Activated CD4-positive, alpha-beta memory T cell treated with anti-CD3 and anti-CD28 coated beads, Interleukin-2, amount 10 ng/mL, durations not matched to agents 7 days and 5 days (primary cell): ENCODE results near the gene SGMS1. TPM values are rescaled to one million over a fixed set of nuclear protein-coding genes. Genes with fewer than 3 reads are reported as not detected.

Source experiments
- CTCF ChIA-PET: fragments of 350-600 bp; sonication (Branson Sonifier 250); formaldehyde crosslinking; loops from one replicate; lab custom pipeline; 2021; ENCODE audit warnings: antibody characterized with exemption, inconsistent platforms; lab: Charles Lee
- POLR2A ChIA-PET: fragments of 350-600 bp; sonication (Branson Sonifier 250); formaldehyde crosslinking; loops from one replicate; lab custom pipeline; 2021; ENCODE audit warnings: antibody characterized with exemption; lab: Charles Lee
- DNase-seq: peaks from one replicate; pipeline ENCODE4 v3.0.0-alpha.2; 2020
- H3K27ac Mint-ChIP-seq: one replicate; pipeline ENCODE4 v1.8.0; 2021; ENCODE audit warnings: mild to moderate bottlenecking, mixed read lengths
- H3K27me3 Mint-ChIP-seq: one replicate; pipeline ENCODE4 v1.8.0; 2021; ENCODE audit warnings: mixed read lengths
- H3K36me3 Mint-ChIP-seq: one replicate; pipeline ENCODE4 v1.8.0; 2021; ENCODE audit warnings: low read depth, mixed read lengths
- H3K4me1 Mint-ChIP-seq: one replicate; pipeline ENCODE4 v1.8.0; 2021; ENCODE audit warnings: mixed read lengths
- H3K4me3 Mint-ChIP-seq: one replicate; pipeline ENCODE4 v1.8.0; 2021; ENCODE audit warnings: mild to moderate bottlenecking, mixed read lengths
- H3K9me3 Mint-ChIP-seq: one replicate; pipeline ENCODE4 v1.8.0; 2021; ENCODE audit warnings: mixed read lengths
- total RNA-seq, 2 experiments: library from RNA; stranded (reverse); gene quantifications; one replicate each; pipeline ENCODE4 v1.2.3, GENCODE V29; 2021

Gene SGMS1
- total RNA-seq, 2 experiments from 2014 or later, result 18.9 to 19.9 TPM

DNA sequence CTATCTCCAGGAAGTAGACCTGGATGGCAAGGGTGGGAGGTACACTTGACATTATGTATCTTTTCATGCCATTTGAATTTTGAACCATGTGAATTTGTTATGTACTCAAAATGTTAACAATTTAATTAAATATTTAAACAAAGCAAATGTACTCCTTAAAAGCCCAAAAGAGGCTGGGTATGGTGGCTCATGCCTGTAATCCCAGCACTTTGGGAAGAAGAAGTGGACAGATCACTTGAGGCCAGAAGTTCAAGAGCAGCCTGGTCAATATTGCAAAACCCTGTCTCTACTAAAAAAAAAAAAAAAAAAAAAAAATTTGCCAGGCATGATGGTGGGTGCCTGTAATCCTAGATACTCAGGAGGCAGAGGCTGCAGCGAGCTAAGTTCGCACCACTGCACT is 235.6 kb downstream of the SGMS1 start:
- no peaks in the 10 kb centered on the region for H3K9me3 Mint-ChIP-seq
- CTCF ChIA-PET, result interaction anchor here (0.7 to 1.3 kb wide), 2 partner anchors 20 to 1034 kb away, joined by 3 read pairs; no protein-coding TSS in a partner anchor
- no peak overlapping the region for H3K4me3 Mint-ChIP-seq
- no peak for DNase-seq
- no peak overlapping the region for H3K27ac Mint-ChIP-seq
- peaks cover 12% of the 10 kb centered on the region for H3K36me3 Mint-ChIP-seq
- POLR2A ChIA-PET, result no interaction called here
- H3K4me1 Mint-ChIP-seq, result peaks cover 13% of the 10 kb centered on the region
- H3K27me3 Mint-ChIP-seq, result no peaks in the 10 kb centered on the region

- peaks cover 9% of the 10 kb centered on the region for H3K36me3 Mint-ChIP-seq
- CTCF ChIA-PET, result interaction anchor here (1.3 kb wide), 1 partner anchor 20 kb away, joined by 3 read pairs; no protein-coding TSS in a partner anchor
- POLR2A ChIA-PET, result no interaction called here
These were observed 236.1 kb downstream of the SGMS1 start for GRCh38 chr10:50387732-50388073.

GRCh38 chr10:50387007-50387731 is 236.6 kb downstream of the SGMS1 start:
- no peaks in the 10 kb centered on the region for H3K27me3 Mint-ChIP-seq
- H3K4me1 Mint-ChIP-seq, result peaks cover 11% of the 10 kb centered on the region
- H3K4me3 Mint-ChIP-seq, result no peak overlapping the region
- ChIA-PET CTCF (interaction anchor here (1.3 to 1.9 kb wide), 2 partner anchors 13 to 19 kb away, joined by 3 to 5 read pairs; no protein-coding TSS in a partner anchor), POLR2A (interaction anchor here (1.3 kb wide), 1 partner anchor 31 kb away, joined by 5 read pairs; no protein-coding TSS in a partner anchor)
- H3K9me3 Mint-ChIP-seq, result no peaks in the 10 kb centered on the region
- H3K27ac Mint-ChIP-seq, result no peak overlapping the region
- no peak for DNase-seq
- peaks cover 9% of the 10 kb centered on the region for H3K36me3 Mint-ChIP-seq

More at GRCh38 chr10:50387732-50388073, 236.1 kb downstream of the SGMS1 start:
- no peak for DNase-seq
- Mint-ChIP-seq H3K9me3 (no peaks in the 10 kb centered on the region), H3K27ac (no peak overlapping the region), H3K4me3 (no peak overlapping the region), H3K27me3 (no peaks in the 10 kb centered on the region), H3K4me1 (peaks cover 11% of the 10 kb centered on the region)

GRCh38 chr10:50385624-50386023 is 238.1 kb downstream of the SGMS1 start:
- H3K9me3 Mint-ChIP-seq, result no peaks in the 10 kb centered on the region
- no peak overlapping the region for H3K27ac Mint-ChIP-seq
- H3K4me3 Mint-ChIP-seq, result no peak overlapping the region
- peaks cover 8% of the 10 kb centered on the region for H3K36me3 Mint-ChIP-seq
- H3K27me3 Mint-ChIP-seq, result no peaks in the 10 kb centered on the region
- ChIA-PET CTCF (interaction anchor here (1.9 kb wide), 1 partner anchor 11 kb away, joined by 5 read pairs; no protein-coding TSS in a partner anchor), POLR2A (interaction anchor here (1.3 kb wide), 1 partner anchor 33 kb away, joined by 5 read pairs; no protein-coding TSS in a partner anchor)
- DNase-seq, result no peak
- H3K4me1 Mint-ChIP-seq, result peaks cover 11% of the 10 kb centered on the region

DNA sequence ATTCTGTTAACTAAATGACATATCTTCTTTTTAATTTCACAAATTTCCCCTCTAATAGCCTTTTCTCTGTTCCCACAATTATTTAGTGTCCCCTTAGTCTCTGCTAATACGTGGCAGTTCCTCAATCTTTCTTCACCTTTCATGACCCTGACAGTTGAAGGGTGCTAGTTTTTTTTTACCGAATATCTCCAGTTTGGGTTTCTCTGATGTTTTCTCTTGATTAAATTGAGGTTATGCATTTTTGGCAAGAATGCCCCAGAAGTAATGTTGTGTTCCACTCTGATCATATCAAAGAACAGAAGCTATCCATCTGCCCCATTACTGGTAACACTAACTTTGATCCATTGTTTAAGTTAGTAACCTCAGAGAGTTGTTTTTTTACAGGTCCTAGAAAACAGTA is 238.9 kb downstream of the SGMS1 start:
- POLR2A ChIA-PET, result no interaction called here
- H3K4me1 Mint-ChIP-seq, result peaks cover 11% of the 10 kb centered on the region
- H3K36me3 Mint-ChIP-seq, result peaks cover 7% of the 10 kb centered on the region
- no peak overlapping the region for H3K4me3 Mint-ChIP-seq
- CTCF ChIA-PET, result no interaction called here
- DNase-seq, result no peak
- no peaks in the 10 kb centered on the region for H3K27me3 Mint-ChIP-seq
- no peak overlapping the region for H3K27ac Mint-ChIP-seq
- no peaks in the 10 kb centered on the region for H3K9me3 Mint-ChIP-seq

- no peak for DNase-seq
- peaks cover 7% of the 10 kb centered on the region for H3K36me3 Mint-ChIP-seq
- H3K27me3 Mint-ChIP-seq, result no peaks in the 10 kb centered on the region
- peaks cover 12% of the 10 kb centered on the region for H3K4me1 Mint-ChIP-seq
- ChIA-PET CTCF (no interaction called here), POLR2A (no interaction called here)
- no peak overlapping the region for H3K4me3 Mint-ChIP-seq
- H3K9me3 Mint-ChIP-seq, result no peaks in the 10 kb centered on the region
- H3K27ac Mint-ChIP-seq, result no peak overlapping the region
These were observed 239.5 kb downstream of the SGMS1 start for GRCh38 chr10:50384238-50384637.

GRCh38 chr10:50382576-50383023 is 241.2 kb downstream of the SGMS1 start:
- peaks cover 13% of the 10 kb centered on the region for H3K36me3 Mint-ChIP-seq
- peaks cover 11% of the 10 kb centered on the region for H3K4me1 Mint-ChIP-seq
- CTCF ChIA-PET, result interaction anchor here (0.7 kb wide), 1 partner anchor 15 kb away, joined by 3 read pairs; no protein-coding TSS in a partner anchor
- DNase-seq, result no peak
- no peaks in the 10 kb centered on the region for H3K27me3 Mint-ChIP-seq
- no peaks in the 10 kb centered on the region for H3K9me3 Mint-ChIP-seq
- H3K27ac Mint-ChIP-seq, result no peak overlapping the region
- no peak overlapping the region for H3K4me3 Mint-ChIP-seq
- POLR2A ChIA-PET, result no interaction called here

- peaks cover 10% of the 10 kb centered on the region for H3K4me1 Mint-ChIP-seq
- H3K27me3 Mint-ChIP-seq, result no peaks in the 10 kb centered on the region
- peaks cover 23% of the 10 kb centered on the region for H3K36me3 Mint-ChIP-seq
- POLR2A ChIA-PET, result interaction anchor here (1.4 kb wide), 1 partner anchor 14 kb away, joined by 3 read pairs; no protein-coding TSS in a partner anchor
- no peak for DNase-seq
- H3K27ac Mint-ChIP-seq, result no peak overlapping the region
- CTCF ChIA-PET, result no interaction called here
- no peak overlapping the region for H3K4me3 Mint-ChIP-seq
- H3K9me3 Mint-ChIP-seq, result no peaks in the 10 kb centered on the region
These were observed 242.1 kb downstream of the SGMS1 start for GRCh38 chr10:50381642-50382041.

DNA sequence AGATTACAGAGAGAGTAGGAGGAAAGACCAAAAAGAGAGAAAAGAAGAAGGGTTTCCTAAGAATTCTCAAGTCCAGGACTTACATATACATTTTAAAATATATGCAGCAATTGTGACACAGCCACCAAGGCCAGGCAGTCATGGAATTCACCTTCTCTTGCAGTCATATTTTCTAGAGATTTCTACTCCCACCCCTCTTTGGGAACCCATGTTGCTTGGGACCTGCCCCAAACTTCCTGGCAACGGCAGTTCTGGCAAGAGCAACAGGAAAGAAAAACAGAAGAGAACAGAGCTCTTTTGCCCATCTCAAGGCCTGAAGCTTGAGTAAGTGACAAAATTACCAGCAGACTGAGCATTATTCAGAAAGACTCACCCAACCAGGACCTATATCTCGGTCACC is 244.1 kb downstream of the SGMS1 start:
- DNase-seq, result no peak

DNA sequence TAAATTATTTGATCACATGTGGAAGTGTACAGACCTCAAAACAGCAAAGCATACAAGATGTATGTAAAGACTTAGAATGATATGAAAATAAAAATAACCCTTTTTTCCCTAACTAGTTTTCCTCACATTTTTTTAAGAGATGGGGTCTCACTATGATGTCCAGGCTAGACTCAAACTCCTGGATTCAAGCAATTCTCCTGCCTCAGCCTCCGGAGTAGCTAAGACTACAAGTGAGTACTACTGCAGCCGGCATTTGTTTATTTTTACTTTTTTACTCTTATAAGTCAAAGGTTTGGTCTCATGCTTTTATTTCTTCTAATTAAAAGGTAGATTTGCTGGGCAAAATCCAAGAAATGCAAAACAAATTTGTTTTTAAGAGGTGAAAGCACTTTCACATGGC is 248.0 kb downstream of the SGMS1 start:
- H3K4me1 Mint-ChIP-seq, result peaks cover 12% of the 10 kb centered on the region

More for the DNA sequence above, 244.1 kb downstream of the SGMS1 start:
- Mint-ChIP-seq H3K4me1 (peaks cover 12% of the 10 kb centered on the region), H3K36me3 (peaks cover 18% of the 10 kb centered on the region), H3K9me3 (no peaks in the 10 kb centered on the region), H3K27ac (no peak overlapping the region), H3K27me3 (no peaks in the 10 kb centered on the region), H3K4me3 (no peak overlapping the region)
- ChIA-PET CTCF (no interaction called here), POLR2A (no interaction called here)

GRCh38 chr10:50375051-50375452 is 248.7 kb downstream of the SGMS1 start:
- H3K4me1 Mint-ChIP-seq, result peaks cover 12% of the 10 kb centered on the region

More for the DNA sequence above, 248.0 kb downstream of the SGMS1 start:
- Mint-ChIP-seq H3K27ac (no peak overlapping the region), H3K36me3 (peaks cover 18% of the 10 kb centered on the region), H3K9me3 (no peaks in the 10 kb centered on the region), H3K4me3 (no peak overlapping the region), H3K27me3 (no peaks in the 10 kb centered on the region)
- no peak for DNase-seq
- ChIA-PET POLR2A (no interaction called here), CTCF (no interaction called here)

DNA sequence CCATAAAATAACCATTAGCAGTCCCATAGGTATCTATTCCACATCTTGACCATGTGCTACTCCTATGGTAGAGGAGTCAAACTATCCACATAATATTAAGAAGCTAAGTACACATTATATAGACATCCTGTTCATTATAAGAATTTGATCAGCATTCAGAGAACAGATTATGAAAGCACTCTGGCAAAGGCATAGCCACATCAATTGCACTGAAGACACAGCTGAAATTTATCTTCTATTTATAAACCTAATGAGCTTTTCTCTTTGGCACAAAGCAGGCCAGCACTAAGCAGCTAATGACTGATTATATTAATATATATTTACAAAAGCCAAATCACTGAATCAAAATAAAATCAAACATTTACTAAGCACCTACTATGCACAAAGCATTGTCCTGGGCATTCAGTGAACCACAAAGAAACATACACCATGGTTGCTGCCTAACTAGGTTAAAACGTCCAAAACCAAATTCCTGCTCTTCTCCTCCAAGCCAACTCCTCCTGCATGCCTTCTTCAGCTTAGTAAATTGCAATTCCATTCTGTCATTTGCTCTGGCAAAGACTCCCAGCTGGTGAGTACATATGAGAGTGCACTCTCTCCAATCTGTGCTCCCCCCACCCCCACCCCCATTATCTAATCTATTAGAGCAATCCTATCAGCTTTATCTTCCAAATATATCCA is 249.8 kb downstream of the SGMS1 start:
- no peaks in the 10 kb centered on the region for H3K27me3 Mint-ChIP-seq
- H3K4me1 Mint-ChIP-seq, result peaks cover 9% of the 10 kb centered on the region
- no peak overlapping the region for H3K4me3 Mint-ChIP-seq
- no peaks in the 10 kb centered on the region for H3K9me3 Mint-ChIP-seq
- DNase-seq, result no peak
- POLR2A ChIA-PET, result no interaction called here
- no peak overlapping the region for H3K27ac Mint-ChIP-seq
- H3K36me3 Mint-ChIP-seq, result peaks cover 18% of the 10 kb centered on the region
- CTCF ChIA-PET, result interaction anchor here (1.0 to 2.0 kb wide), 2 partner anchors 12 to 63 kb away, joined by 3 to 5 read pairs; no protein-coding TSS in a partner anchor

More at GRCh38 chr10:50375051-50375452, 248.7 kb downstream of the SGMS1 start:
- Mint-ChIP-seq H3K27ac (no peak overlapping the region), H3K9me3 (no peaks in the 10 kb centered on the region), H3K27me3 (no peaks in the 10 kb centered on the region), H3K36me3 (peaks cover 18% of the 10 kb centered on the region), H3K4me3 (no peak overlapping the region)
- no peak for DNase-seq
- POLR2A ChIA-PET, result no interaction called here
- CTCF ChIA-PET, result interaction anchor here (2.0 kb wide), 1 partner anchor 11 kb away, joined by 5 read pairs; no protein-coding TSS in a partner anchor

GRCh38 chr10:50369931-50370330 is 253.8 kb downstream of the SGMS1 start:
- POLR2A ChIA-PET, result no interaction called here
- no peaks in the 10 kb centered on the region for H3K9me3 Mint-ChIP-seq
- CTCF ChIA-PET, result interaction anchor here (1.3 kb wide), 1 partner anchor 12 kb away, joined by 3 read pairs; no protein-coding TSS in a partner anchor
- peaks cover 7% of the 10 kb centered on the region for H3K4me1 Mint-ChIP-seq
- no peak overlapping the region for H3K4me3 Mint-ChIP-seq
- H3K27me3 Mint-ChIP-seq, result no peaks in the 10 kb centered on the region
- no peak overlapping the region for H3K27ac Mint-ChIP-seq
- DNase-seq, result no peak
- peaks cover 22% of the 10 kb centered on the region for H3K36me3 Mint-ChIP-seq
